Measurements from ENCODE around the gene NPY1R. TPM values are rescaled to one million over a fixed set of nuclear protein-coding genes. Genes with fewer than 3 reads are reported as not detected.

NPY1R gene
- total RNA-seq, result 0.23 and 0.58 TPM in 2 replicates

DNA sequence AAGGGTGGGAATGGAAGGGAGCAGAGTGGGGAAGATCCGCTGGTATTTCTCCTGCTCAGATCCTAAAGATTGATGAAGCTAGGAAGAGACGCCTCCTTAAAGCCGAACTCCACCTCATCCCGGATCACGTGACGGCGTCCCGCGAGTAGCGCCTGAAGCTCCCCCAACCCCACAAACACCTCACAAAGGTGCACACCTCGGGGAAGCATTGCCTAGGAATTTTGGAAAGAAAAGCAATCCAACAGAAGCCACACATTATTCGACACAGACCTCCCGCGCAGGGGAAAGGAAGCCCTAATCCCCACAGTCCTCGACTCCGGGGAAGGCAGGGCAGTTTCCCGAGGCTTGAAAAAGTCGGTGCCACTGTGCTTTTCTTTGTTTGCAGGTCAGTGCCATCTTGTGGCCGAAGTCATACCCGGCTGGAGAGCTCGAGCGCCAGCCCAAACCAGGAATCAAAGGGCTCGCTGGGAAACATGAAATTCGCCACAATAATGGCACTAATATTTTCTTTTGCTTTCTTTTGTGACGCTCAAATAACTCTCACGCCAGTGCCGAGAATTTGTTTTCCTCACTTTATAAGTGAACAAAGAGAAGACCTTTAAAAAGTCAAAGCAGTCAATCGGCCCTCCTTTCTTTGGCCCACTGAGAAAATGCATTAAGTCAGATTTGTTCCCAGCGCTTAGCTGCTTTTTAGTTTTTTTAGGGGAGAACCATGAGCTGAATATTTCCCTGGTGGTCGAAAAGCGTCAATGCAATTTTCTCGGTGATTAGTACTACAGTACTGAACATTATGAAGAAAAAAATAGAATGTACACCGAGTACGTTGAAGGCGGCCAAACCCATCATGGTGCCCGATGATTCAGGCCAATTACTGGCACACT, at the start of gene NPY1R:
TSS of gene NPY1R (minus strand) at position 71 of the 881 bp plus-strand sequence. CDS start 6,042 bp downstream, outside the sequence.
- peak; percentile 51 for DNase-seq (ENCODE audit: extremely low read depth, low read depth, low spot score)

DNA sequence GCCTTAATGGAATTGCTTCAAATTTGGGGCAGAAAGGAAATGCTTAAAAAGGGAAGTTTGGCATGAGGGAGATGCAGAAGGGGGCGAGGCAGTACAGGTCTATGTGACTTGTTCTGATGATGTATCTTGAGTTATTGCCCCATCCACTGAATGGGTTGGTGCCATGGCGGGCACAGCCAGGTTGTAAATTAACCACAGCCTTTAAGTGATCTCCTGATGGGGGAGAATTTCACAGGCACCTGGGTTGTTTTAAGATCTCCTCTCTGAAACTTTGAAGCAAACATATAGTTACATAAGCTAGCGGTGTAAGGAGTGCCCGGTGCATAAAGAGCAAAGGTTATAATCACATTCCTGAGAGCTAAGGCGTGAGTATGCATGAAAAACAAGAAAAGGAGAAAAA, 48.3 kb upstream of the NPY1R start:
- no peak for DNase-seq (ENCODE audit: extremely low read depth, low read depth, low spot score)

DNA sequence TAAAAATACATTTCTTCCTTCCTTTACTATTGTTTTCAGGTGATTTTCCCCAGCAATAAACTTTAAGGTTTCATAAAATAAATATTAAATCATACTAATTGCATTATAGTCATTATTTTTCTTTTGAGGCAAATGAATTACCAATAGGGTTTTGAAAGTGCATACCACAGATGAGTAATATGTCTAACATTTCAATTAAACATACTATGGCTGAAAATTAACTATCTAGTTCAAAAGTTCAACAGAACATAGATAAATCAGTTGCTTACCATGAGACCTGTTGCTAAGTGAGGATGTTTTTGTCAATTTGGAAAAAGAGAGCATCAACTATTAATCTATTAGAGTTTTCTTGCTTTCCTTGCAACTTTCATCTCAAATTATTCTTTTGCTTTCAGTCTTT, 46.3 kb upstream of the NPY1R start:
- no peak for DNase-seq (ENCODE audit: extremely low read depth, low read depth, low spot score)

GRCh38 chr4:163372029-163372428, 39.6 kb upstream of the NPY1R start:
- no peak for DNase-seq (ENCODE audit: extremely low read depth, low read depth, low spot score)

DNA sequence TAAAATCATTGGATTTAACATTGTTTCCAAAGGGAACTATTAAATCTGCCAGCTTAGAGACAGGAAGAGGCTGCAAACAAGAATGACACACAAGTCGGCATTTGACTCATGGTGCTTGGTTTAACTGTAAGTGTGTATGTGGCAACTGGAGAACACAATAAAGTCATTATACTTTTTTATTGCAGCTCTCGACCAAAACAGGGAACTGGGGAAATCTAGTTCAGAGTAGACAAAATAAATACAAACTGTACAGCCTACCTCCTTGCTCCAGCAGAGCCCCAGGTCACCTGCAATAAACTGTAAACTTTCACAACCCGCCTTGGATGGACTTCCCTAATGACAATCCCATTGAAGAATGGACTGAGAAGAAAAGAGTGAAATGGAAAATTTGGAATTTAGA, 35.3 kb upstream of the NPY1R start:
- no peak for DNase-seq (ENCODE audit: extremely low read depth, low read depth, low spot score)

DNA sequence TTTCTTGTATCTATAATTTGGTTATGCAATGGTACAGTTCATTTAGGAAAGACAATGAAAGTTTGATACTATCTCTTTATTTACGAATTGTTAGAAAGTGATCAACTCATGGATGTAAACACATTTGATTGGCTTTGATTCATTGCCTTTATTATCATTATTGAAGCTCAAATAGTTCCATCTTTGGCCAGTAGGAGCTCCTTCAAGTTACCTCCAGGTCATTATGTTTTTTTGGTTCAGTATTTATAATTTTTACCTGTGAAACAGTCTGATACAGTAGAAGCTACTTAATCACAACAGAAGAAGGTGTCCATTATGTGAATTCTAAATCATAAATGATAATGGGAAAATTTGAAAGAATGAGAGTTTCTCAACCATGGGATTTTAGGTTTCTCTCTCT, 23.7 kb upstream of the NPY1R start:
- DNase-seq (ENCODE audit: extremely low read depth, low read depth, low spot score), result no peak

DNA sequence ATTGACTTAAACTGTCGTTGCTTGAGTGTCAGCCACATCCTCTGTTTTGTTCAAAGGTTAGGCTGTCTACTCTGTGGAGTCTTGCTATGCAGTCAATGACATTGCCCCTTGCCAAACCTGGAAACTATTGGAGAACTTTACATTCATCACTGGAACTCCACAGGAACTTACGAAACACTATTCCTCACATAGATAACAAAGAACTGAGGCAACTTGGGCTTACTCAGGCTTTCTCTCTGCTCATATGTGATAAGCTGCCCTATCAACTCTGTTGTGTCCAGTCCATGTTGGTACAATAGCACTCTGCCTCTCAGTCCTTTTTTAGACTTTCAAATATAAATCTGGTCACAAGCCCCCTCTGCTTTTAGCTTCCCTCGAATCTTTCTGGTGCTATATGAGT, 20.7 kb upstream of the NPY1R start:
- no peak for DNase-seq (ENCODE audit: extremely low read depth, low read depth, low spot score)

DNA sequence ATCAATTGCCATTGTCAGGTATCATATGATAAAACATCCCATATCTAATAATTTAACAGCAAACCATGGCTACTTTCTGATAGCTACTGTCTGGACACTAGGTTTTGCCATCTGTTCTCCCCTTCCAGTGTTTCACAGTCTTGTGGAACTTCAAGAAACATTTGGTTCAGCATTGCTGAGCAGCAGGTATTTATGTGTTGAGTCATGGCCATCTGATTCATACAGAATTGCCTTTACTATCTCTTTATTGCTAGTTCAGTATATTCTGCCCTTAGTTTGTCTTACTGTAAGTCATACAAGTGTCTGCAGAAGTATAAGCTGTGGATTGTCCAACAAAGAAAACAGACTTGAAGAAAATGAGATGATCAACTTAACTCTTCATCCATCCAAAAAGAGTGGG, 18.3 kb upstream of the NPY1R start:
- DNase-seq (ENCODE audit: extremely low read depth, low read depth, low spot score), result no peak

DNA sequence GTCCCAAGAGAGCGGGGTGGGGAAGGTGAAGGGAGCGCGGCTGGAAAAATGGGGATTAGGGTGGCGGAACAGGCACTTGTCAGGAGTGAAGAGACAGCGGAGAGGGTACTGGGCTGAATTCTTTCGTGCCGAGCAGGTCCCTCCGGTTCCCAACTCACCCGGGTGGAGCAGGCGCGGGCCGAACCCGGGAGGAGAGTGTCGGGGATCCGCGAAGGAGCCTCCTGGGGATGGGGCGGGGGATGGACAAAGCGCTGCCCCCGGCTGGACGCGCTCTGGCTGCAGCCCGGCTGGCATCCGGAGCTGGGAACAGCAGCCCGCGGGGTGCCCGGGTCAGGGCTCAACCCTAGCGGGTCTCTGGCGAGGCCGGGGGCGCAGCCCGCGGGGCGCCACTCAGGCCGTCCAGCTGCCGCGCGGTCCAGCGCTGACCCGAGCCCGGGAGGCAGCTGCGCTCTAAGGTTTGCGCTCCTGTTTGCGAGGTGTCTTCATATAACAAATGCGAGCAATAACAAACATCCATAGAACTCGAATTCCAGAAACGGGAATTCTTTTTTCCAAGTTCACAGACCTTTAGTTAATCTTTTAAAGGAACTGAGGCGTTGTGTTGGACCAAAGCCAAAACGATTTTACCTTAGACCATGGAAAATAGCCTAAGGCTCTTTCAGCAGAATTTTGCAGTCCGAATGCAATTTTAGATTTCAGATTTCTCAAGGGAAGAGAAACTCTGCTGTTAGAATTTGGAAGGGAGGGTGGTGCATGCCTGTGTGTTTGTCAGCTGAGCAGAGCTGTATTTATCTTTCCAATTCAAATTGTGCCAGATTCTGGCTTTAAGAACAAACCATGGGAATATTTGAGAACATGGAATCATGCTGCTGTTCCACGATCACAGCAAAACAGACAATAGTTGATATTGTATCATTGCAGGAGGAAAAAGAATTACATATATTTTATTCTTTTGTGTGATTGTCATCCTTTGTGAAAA, 12.0 kb upstream of the NPY1R start:
- no peak for DNase-seq (ENCODE audit: extremely low read depth, low read depth, low spot score)

- DNase-seq (ENCODE audit: extremely low read depth, low read depth, low spot score), result no peak
These were observed 11.3 kb upstream of the NPY1R start, which contains the start of gene NPY5R for GRCh38 chr4:163343604-163344146. NPY5R (plus strand) TSS chr4:163343892; CDS start chr4:163350274, 6,382 bp downstream.

- no peak for DNase-seq (ENCODE audit: extremely low read depth, low read depth, low spot score)
These were observed 3.0 kb upstream of the NPY1R start for GRCh38 chr4:163335384-163335783.

DNA sequence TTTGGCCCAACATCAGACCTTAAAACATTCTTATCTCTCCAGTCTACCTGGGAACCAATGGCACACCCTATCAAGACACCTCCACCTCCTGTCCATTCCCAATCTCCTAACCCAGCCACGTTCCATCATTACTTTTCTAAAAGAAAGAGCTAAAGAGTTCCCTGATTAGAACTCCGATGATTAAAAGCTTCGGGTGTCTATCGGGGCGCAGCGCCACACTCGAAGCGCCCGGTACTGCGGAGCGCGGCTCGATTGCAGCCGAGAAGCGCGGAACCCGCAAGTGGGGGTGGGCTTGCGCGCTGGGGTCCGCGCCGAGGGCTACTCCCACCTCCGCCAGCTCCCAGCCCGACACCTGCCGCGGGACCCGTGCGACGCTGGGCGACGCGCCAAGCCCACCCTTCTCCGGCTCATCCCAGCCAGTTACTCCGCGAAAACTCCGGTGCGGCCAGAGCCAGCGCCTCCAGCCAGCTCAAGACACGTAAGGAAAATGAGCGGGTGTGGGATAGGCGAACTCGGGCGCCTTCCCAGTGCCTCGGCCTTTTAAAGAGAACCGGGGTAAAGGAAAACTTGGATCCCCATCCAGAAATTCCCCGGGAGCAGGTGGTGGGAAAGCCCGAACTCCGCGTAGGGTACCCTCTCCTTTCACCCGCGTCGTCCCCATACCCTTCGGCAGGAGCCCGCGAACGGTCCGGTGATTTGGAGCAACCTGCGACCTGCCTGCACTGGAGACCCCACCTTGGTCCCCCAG, 593 bp downstream of the NPY1R start:
- DNase-seq (ENCODE audit: extremely low read depth, low read depth, low spot score), result no peak

- DNase-seq (ENCODE audit: extremely low read depth, low read depth, low spot score), result no peak
These were observed 1.3 kb downstream of the NPY1R start for GRCh38 chr4:163330916-163331628.

- DNase-seq (ENCODE audit: extremely low read depth, low read depth, low spot score), result no peak
These were observed 15.3 kb downstream of the NPY1R start for GRCh38 chr4:163317110-163317509.

DNA sequence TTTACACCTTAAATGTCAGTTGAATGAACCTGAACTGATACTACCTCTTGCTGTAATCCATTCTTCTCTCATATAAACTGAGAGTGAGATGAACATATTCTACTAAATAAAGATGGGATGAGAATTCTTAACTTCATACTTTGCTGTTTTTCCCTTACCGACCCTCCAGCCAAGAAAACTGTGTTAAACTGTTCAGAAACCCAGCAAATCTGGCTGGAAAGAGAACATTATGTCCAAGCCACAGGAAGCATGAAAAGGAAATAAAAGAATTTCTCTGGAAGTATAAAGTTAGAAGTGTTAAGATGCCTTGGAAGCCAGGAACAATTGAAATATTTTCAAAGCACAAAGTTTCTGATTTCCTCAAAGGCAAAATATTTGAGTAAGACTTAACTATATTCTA, 22.9 kb downstream of the NPY1R start:
- DNase-seq (ENCODE audit: extremely low read depth, low read depth, low spot score), result no peak

DNA sequence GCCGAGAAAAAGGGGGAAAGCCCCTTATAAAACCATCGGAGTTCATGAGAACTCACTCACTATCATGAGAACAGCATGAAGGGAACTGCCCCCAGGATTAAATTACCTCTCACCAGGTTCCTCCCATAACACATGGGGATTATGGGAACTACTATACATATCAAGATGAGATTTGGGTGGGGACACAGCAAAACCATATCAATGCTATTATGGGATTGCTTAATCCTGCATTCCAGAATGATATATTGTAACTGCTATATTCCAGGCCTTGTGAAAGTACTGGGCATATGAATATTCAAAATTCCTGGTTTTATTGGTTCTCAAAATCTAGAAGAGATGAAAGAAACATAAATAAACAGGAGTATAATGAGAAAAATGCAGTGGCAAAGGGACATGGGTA, 29.3 kb downstream of the NPY1R start:
- DNase-seq (ENCODE audit: extremely low read depth, low read depth, low spot score), result no peak

DNA sequence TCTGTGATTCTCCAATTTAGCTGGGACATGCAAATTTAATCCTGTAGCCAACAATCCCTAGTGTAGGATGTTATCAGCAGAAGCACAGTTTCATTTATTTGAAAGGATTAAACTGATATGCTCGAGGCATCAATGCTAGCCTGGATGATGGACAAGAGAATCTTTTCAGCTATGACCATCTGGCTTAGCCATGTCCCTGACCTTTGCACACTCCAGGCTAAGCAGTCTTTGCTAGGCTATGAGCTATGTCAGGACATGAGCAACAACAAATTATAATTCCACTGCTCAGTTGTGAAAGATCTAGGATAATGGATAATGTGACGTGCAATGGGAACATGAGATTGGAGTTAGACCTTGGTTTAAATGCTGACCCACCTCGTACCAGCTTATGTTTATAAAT, 32.0 kb downstream of the NPY1R start:
- no peak for DNase-seq (ENCODE audit: extremely low read depth, low read depth, low spot score)

GRCh38 chr4:163295138-163295537, 37.3 kb downstream of the NPY1R start:
- no peak for DNase-seq (ENCODE audit: extremely low read depth, low read depth, low spot score)

DNA sequence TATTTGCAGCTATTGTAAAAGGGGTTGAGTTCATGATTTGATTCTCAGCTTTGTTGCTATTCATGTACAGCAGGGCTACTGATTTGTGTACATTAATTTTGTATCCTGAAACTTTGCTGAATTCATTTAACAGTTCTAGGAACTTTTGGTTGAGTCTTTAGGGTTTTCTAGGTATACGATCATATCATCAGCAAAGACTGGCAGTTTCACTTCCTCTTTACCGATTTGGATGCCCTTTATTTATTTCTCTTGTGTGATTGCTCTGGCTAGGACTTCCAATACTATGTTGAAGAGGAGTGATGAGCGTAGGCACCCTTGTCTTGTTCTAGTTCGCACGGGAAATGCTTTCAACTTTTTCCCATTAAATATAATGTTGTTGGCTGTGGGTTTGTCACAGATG, 48.1 kb downstream of the NPY1R start:
- DNase-seq (ENCODE audit: extremely low read depth, low read depth, low spot score), result no peak
